ENCODE results near the gene CHID1.

The CHID1 gene

GRCh38 chr11:911031-911889, 650 bp upstream of the CHID1 start:
- DNase-seq = peak; percentile 44
- Histone ChIP-seq H3K36me3 (peaks cover 13% of the 10 kb centered on the region), H3K4me3 (ENCODE audit: low read depth, low read length) (peak overlapping the region; percentile 62), H3K27me3 (ENCODE audit: insufficient read depth, low read depth, severe bottlenecking) (no peaks in the 10 kb centered on the region), H3K27ac (peak overlapping the region; percentile 96), H3K9me3 (ENCODE audit: severe bottlenecking) (no peaks in the 10 kb centered on the region)
- no peak for TF ChIP-seq CTCF (IDR thresholded peaks at IDR 0.05; ENCODE audit: low read depth, low read length)

GRCh38 chr11:910044-910588, 494 bp downstream of the CHID1 start:
- Histone ChIP-seq H3K27me3 (ENCODE audit: insufficient read depth, low read depth, severe bottlenecking) (no peaks in the 10 kb centered on the region), H3K9me3 (ENCODE audit: severe bottlenecking) (no peaks in the 10 kb centered on the region), H3K36me3 (peaks cover 14% of the 10 kb centered on the region), H3K27ac (peak overlapping the region; percentile 70), H3K4me3 (ENCODE audit: low read depth, low read length) (peak overlapping the region; percentile 90)
- no peak for TF ChIP-seq CTCF (IDR thresholded peaks at IDR 0.05; ENCODE audit: low read depth, low read length)
- DNase-seq = no peak

- no peak overlapping the region for H3K27ac ChIP-seq
- no peak for DNase-seq
- H3K36me3 ChIP-seq = peaks cover 19% of the 10 kb centered on the region
- no peak for TF ChIP-seq CTCF (IDR thresholded peaks at IDR 0.05; ENCODE audit: low read depth, low read length)
- no peaks in the 10 kb centered on the region for H3K9me3 ChIP-seq (ENCODE audit: severe bottlenecking)
- H3K27me3 ChIP-seq (ENCODE audit: insufficient read depth, low read depth, severe bottlenecking) = no peaks in the 10 kb centered on the region
- H3K4me3 ChIP-seq (ENCODE audit: low read depth, low read length) = no peak overlapping the region
Observed at GRCh38 chr11:909406-909805, 1.2 kb downstream of the CHID1 start.

- Histone ChIP-seq H3K9me3 (ENCODE audit: severe bottlenecking) (no peaks in the 10 kb centered on the region), H3K27ac (no peak overlapping the region), H3K36me3 (peaks cover 27% of the 10 kb centered on the region), H3K4me3 (ENCODE audit: low read depth, low read length) (no peak overlapping the region), H3K27me3 (ENCODE audit: insufficient read depth, low read depth, severe bottlenecking) (no peaks in the 10 kb centered on the region)
- no peak for TF ChIP-seq CTCF (IDR thresholded peaks at IDR 0.05; ENCODE audit: low read depth, low read length)
- DNase-seq = no peak
Observed at GRCh38 chr11:908273-908672, 2.3 kb downstream of the CHID1 start.

- Histone ChIP-seq H3K9me3 (ENCODE audit: severe bottlenecking) (no peaks in the 10 kb centered on the region), H3K4me3 (ENCODE audit: low read depth, low read length) (no peak overlapping the region), H3K27me3 (ENCODE audit: insufficient read depth, low read depth, severe bottlenecking) (no peaks in the 10 kb centered on the region), H3K36me3 (peaks cover 33% of the 10 kb centered on the region), H3K27ac (no peak overlapping the region)
- TF ChIP-seq CTCF (IDR thresholded peaks at IDR 0.05; ENCODE audit: low read depth, low read length) = no peak
- DNase-seq = no peak
Observed at GRCh38 chr11:907668-908067, 2.9 kb downstream of the CHID1 start.

All from WERI-Rb-1 (cell line).